ENCODE results near the gene PVALEF.
"Not testable (repeated sequence)": the region's sequence is repeated elsewhere in the genome, so short reads cannot be mapped to it uniquely, and the experiment has no call there.

PVALEF gene

DNA sequence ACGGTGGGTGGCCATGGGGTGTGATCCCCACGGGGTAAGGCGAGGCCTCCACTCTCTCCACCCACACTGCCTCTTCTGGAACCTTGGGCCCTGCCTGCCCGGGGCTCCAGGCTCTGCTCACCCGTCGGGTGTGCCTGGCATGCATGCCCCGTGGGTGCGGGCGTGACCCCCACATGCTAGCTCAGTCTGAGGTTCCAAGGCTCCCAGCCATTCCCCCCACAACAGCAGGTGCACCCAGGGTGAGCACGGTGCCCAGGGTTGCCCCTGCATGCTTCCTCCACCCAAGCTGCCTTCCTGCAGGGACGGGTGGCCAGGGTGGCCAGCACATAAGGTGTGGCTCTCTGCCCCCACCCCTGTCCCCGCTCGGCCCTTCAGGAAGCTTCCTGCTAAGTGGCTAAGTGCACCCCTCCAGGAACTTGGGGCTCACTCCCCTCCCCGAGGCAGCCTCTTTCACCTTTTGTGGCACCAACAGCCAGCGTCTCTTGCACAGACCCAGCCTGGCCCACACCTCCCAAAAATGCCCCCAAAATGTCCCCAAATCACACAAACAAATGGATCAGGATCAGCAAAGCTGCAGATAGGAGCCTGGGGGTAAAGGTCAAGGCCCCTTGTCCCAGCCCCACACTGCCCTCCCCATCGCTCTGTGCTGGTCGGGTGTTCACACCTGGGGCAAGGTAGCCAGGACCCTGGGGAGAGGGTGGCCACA, 21.4 kb upstream of the PVALEF start:
- DNase-seq (ENCODE audit: low read depth in 1 of 2, low spot score in 1 of 2) = no peak

DNA sequence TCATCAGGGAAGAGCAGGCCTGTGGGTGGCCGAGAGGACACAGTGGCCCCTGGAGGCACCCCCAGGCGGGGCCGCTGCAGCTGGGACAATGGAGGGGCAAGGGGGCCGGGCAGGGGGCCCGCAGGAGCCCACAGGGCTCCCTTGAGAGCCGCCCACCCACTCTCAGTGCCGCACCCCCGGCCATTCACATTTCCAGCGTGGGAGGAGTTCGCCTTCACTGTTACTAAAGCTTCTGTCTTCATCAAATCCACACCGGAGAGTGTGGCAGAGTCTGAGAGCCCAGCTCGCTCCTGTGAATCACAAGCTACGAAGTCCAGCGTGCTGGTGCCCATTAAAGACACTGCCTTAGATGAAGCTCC, 20.9 kb upstream of the PVALEF start:
- no peak for DNase-seq (ENCODE audit: low read depth in 1 of 2, low spot score in 1 of 2)

DNA sequence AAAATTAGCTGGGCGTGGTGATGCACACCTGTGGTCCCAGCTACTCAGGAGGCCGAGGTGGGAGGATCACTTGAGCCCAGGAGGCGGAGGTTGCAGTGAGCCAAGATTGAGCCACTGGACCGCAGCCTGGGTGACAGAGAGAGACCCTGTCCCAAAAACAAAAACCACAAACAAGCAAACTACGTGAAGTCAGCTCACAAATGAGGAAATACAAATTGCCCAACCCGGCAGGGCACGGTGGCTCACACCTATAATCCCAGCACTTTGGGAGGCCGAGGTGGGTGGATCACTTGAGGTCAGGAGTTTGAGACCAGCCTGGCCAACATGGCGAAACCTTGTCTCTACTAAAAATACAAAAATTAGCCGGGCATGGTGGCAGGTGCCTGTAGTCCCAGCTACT, 19.1 kb upstream of the PVALEF start:
- not testable (repeated sequence) for DNase-seq (ENCODE audit: low read depth in 1 of 2, low spot score in 1 of 2)

DNA sequence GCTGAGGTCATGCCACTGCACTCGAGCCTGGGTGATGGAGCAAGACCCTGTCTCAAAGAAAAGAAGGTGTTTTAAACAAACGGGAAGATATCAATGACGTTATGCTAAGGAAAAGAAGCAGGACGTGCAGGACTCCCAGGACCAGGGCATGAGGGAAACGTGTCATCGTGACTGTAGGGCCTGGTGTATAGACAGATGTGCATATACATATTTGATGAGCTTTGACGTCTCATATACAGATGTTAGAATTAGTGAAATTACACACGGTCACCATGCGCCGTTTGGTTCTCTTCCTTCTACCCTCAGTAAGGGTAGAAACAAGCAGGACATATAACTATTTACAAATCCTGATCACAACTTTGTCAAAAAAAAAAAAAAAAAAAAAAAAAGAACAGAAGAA, 17.6 kb upstream of the PVALEF start:
- DNase-seq (ENCODE audit: low read depth in 1 of 2, low spot score in 1 of 2) = no peak

DNA sequence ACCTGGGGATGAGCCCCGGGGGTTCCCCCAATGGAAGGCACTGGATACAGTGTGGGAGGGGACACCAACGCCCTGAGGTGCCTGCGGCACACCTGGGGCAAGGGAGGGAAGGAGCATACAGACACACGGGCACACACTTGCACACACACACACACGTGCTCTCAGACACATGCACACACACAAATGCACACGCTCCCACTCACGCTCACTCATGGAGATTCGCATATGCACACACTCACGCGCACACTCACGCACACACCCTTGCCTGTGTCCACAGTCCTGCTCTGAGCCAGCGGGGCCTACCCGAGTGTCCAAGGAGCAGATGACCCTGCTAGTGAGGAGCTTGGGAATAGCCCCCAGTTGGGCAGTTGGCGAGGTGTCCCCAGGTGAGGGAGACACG, 16.7 kb upstream of the PVALEF start:
- DNase-seq (ENCODE audit: low read depth in 1 of 2, low spot score in 1 of 2) = no peak

DNA sequence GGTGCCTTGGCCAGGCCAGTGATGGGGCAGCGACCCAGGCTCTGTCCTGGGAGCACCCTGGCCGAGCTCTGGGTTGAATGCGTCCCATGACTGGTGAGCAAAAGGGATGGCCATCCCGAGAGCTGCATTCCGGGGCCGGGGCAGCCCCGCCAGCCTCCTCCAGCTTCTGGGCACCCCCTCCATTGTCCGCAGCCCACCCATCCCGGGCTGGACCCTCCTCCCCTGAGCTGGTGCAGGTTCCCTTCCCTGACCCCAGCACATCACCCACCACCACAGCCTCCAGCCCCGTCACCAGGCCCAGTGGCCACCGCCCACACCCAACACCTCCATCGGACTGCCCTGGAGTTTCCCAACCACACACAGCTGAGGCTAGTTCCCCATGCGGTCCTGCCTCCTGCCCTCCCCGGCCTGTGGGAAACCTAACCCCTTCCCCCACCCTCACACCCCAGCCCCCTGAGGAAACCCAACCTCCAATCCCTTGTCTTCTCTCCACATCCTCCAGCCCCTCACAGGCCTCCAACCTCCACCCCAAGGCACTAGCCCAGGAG, 16.2 kb upstream of the PVALEF start:
- DNase-seq (ENCODE audit: low read depth in 1 of 2, low spot score in 1 of 2) = no peak

DNA sequence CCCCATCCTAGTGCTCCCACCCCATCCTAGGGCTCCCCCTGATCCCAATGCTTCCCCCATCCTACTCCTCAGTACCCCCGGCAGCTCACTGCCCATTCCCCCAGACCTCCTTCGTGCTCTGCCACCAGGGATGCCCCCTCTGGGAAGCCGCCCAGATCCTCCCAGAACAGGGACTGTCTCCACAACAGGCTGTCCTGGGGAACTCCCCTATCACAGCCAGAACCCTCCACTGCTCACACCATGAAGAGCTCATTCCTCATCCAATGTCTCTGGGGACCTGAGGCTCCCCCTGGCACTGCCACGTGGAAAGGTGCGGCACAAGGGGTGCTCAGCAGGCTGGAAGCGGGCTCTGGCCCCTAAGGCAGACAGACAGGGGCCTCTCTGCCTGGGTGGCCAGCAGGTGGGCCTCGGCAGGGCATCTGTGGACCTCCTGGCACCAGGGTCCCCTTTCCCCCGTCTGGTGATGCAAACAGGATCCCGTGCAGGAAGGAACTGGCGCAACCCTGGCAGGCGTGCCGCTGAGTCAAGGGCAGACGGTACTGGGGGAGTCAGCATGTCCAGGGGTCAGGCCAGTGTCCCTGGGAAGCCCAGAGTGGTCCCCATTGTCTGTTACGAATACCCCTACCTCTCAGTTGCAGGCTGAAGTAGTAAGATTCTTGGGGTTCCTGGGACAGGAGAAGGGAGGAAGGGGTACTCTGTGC, 14.8 kb upstream of the PVALEF start:
- DNase-seq (ENCODE audit: low read depth in 1 of 2, low spot score in 1 of 2) = no peak

DNA sequence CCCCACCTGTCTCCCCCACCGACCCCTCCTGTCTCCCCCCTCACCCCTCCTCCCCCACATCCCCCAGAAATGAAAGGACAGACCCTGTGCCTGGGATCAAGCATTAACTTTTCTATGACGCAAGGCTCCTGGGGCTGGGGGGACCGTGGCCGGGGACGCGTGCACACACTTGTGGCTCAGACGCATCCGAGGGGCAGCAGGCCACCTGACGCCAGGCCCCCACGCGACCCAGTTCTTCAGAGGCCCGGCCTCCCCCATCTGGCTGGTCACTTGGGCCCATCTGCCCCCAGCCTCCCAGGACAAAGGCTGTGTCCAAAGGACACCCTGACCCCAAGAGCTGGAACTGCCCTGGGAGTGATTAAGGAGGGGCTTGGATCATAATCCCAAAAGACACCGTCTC, 14.0 kb upstream of the PVALEF start:
- no peak for DNase-seq (ENCODE audit: low read depth in 1 of 2, low spot score in 1 of 2)

DNA sequence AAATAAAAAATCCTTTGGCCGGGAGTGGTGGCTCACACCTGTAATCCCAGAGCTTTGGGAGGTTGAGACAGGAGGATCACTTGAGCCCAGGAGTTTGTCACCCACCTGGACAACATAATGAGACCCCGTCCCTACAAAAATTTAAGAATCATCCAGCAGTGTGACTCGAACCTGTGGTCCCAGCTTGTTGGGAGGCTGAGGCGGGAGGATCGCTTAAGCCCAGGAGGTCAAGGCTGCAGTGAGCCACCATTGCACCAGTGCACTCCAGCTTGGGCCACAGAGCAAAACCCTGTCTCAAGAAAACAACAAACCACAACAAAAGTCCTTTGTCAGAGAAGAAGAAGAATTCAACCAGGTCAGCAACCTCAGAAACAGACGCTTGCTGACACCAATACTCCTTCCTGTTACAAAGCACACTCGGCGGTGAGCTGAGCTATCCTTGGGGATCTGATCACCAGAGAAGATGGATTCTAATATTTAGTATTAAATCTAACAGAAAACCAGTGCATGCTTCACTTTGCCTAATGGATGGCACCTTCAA, 12.9 kb upstream of the PVALEF start:
- no peak for DNase-seq (ENCODE audit: low read depth in 1 of 2, low spot score in 1 of 2)

DNA sequence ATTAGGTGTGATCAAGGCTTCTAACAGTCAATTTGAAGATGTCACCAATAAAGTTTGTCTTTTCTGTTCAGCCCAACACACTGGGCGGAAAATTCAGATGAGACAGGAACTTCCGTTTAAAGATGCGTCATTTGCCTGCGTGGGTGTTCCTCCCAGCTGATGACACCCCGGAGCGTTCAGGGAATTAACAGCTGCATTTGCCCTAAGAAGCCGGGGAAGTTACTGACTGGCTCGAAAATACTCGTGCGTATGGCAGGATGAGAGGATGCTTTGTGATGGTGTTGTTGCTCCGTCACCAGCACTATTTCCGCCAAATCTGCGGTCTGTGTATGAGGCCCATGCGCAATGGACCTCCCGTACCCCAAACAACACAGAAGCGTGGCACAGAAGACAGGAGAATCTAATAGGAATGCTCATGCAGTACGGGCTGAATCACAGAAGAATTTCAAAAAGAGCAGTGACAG, 11.9 kb upstream of the PVALEF start:
- no peak for DNase-seq (ENCODE audit: low read depth in 1 of 2, low spot score in 1 of 2)

DNA sequence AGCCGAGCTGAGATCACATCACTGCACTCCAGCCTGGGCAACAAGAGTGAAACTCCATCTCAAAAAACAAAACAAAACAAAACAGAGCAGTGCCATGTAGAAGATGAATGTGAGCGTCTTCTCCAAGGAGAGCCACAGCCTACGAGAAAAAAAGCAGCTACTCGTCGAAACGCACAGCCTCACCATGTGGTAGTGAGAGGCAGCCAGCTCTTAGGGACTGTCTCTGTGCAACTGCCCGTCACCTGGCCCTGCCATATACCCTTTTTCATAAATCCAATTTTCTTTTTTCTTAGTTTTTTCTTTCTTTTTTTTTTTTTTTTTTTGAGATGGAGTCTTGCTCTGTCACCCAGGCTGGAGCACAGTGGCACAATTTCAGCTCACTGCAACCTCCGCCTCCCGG, 11.3 kb upstream of the PVALEF start:
- not testable (repeated sequence) for DNase-seq (ENCODE audit: low read depth in 1 of 2, low spot score in 1 of 2)

DNA sequence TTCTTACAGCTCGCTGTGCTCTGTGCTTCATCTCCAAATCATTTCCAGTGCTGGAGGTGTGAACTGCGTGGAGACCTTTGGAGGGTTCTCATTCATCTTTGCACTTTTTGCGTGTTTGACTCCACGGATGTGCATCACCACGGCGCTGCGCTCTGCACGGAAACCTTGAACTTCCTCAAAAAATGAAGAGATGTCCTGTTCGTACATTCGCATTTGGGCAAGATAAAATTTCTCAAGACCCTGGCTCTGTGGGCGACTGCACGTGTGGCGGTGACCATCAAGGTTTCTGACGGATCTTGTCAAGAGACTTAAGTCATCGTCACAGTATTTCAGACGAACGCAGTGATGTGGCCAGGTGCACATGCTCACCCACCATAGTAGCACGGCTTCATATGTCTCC, 10.3 kb upstream of the PVALEF start:
- no peak for DNase-seq (ENCODE audit: low read depth in 1 of 2, low spot score in 1 of 2)

DNA sequence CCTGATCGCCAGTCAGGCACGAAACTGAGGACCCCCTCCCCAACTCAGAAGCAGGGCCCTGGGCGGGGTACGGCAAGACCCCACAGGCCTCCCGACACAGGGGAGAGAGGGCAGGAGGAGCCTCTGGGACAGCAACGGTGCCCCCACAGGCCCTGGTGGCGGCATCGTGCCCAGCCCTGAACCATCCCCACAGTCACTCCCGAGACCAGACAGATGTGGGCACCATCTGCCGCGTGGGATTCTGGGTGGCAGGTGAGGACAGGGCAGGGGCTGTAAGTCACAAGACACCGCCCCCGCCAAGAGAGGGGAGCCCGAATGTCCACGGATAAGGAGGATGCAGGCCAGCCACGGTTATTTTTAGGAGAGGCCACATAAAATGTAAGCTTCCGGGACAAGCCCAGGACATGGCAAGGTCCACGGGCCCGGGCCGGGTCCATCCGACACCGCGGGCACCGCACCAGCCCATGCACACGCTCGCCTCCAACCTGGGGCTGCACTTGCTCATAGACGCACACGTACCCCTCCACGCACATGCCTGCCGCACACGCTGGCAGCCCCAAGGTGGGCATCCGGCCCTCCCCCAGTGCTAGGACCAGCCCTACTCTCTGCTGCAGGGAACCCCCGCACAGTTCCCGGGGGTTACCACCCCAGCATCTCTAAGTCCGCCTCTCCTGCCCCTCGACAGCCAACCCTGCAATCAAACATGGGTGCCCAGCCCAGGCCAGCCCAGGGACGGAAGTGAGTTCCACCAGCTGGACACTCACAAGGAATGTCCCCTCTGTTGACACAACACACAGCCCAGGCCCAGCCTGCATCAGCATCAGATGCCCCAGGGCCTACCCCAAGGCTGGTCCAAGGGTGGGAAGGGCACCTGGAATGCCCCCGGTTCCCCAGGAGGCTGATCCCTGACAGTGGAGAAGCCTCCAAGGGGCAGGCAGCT, 8.2 kb upstream of the PVALEF start:
- DNase-seq (ENCODE audit: low read depth in 1 of 2, low spot score in 1 of 2) = no peak

DNA sequence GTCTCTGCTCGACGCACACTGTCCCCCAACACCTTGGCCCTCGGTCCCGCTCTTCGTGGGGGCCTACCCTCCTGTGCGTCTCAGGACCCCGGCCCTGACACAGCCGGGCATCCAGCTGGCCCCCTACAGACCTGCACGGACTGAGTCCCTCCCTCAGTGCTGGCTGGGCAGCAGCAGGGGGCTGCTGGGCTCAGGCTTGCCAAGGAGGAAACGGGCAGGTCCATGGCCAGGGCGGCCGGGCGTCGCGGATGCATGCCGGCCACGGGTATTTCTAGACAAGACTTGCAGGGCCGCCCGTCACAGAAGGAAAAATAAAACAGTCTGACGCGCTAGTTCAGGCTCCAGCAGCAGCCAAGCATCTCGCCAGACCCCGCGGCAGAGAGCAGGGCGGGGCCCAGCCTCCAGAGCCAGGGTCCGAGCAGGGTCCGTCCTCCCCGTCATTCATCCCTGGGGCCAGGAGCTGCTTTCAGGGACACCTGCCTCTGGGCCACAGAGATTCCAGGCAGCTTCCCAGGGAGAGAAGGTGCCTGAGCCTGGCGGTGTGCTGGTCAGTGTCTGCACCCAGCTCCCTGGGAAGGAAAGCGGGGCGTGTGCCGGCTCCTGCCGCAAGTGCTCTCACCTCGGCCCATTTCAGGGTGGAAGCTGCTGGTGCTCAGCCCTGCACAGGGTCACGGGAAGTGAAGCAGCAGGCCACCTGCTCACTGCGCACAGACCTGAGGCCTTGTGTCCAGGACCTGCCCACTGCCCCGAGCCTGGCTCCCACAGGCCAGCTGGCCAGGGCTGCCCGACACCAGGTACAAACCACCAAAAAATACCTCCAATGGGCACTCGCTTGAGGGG, 7.2 kb upstream of the PVALEF start:
- DNase-seq (ENCODE audit: low read depth in 1 of 2, low spot score in 1 of 2) = no peak

DNA sequence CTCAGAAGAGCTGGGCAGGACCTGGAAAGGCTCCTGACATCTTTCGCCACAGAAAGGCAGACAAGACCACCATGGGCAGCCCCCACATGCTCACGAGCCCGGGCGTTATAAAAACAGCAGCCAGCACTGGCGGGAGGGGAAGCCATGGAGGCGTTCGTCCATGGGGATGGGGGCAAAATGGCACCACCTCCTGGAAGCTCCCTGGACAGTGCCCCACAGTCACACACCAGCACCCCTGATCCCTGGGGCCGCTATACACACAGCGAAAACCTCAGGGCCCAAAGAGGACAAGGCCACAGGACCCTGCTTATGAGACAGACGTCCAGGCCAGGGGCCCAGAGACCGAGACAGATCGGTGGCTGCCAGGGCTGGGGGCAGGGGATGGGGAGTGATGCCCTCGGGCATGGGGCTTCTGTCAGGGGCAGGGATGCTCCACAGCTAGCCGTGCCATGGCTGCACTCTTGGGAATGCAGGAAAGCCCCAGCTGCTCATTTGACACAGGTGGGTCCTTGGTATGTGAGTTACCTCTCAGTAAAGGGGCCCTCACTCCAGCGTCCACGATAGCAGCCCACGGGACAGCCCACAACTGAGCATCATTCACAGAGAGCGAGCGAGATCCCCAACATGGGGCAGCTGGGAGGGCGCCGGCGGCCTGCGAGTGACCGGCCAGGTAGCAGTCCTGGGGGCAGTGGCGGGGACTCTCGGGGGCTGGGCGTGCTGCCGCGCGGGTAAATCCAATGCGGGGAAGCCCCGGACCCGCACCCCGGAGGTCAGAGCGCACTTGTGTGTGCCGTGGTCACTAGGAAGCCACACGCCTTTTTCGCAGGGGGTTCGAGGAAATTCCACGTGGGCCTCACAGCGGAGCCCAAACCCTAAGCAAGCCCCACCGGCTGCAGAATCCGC, 6.4 kb upstream of the PVALEF start:
- DNase-seq (ENCODE audit: low read depth in 1 of 2, low spot score in 1 of 2) = no peak

DNA sequence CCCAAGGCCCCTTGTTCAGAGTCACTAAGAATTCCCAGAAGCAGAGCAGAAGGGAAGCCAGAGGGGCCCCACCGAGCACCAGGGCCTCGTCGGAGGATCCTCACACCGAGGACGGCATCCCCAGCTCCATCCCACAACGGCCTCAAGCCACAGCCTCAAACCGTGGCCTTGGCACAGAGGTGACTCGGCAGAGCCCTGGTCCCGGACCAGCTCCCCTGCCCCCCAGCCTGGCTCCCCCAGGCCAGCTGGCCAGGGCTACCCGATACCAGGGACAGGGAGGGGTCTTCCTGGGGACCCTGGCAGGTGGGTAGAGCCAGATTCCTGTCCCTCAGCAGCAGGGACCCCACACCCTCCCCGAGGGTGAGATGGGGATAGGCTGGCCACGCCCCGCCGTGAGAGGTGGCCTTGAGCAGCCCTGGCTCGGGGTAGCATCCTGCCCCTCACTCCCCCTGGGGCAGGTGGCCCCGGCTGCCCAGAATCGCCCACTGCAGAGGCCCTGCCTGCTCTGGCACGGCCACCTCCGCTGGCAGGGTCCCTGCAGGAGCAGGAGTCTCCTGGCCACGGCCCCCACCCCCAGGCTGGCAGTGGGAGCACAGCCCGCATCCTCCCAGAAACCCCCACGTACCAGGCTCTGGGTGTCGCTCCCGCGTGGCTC, 5.6 kb upstream of the PVALEF start:
- DNase-seq (ENCODE audit: low read depth in 1 of 2, low spot score in 1 of 2) = no peak

DNA sequence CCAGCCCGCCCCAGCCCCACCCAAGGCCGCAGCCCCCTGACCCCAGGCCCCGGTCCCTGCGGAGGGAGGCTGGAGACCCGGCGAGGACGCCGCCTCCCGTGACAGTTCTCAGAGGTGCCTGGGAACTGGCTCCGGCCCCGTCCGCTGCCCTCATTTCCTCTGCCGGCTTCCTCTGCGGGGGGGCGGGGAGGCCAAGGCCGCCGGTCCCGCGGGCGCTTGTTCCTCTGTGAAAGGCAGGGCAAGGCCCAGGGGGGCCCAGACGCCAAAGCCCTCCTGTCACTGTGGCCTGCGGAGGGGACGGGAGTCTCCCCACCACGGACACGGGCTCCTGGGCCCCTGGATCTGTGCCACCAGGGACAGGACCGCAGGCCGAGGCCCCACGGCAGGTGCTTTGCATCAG, 5.0 kb upstream of the PVALEF start:
- no peak for DNase-seq (ENCODE audit: low read depth in 1 of 2, low spot score in 1 of 2)

DNA sequence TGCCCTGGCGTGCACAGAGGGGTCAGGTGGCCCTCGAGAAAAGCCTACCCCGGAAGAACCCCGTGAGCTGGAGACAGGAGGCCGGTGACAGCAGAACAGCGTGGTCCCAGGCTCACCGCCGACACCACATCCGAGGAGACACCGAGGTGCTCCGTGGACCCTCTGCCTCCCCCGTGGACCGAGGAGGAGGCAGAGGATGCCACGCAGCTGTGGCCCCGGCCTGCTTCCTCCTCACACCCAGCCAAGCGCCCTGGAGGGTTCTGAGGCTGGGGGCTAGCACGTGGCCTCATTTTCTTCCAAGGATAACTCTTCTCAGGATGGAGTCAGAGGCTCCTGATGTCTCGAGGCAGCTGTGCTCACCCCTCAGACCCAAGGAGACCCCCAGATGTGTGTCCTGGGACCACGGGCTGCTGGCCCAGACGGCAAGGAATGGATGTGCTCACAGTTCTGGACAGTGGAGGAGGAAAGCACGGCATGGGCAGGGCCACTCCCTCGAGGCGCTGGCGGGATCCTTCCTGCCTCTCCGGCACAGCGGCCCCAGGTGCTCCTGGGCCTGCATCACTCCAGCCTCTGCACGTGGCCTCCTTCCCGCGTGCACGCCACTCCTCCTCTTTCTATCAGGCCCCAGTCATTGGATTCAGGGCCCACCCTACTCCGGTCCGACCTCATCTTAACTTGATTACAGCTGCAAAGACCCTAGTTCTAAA, 4.4 kb upstream of the PVALEF start:
- no peak for DNase-seq (ENCODE audit: low read depth in 1 of 2, low spot score in 1 of 2)

Data from activated T-helper 1 cell treated with anti-CD3 and anti-CD28 coated beads, Interleukin-2, amount 50 U/mL, for 16 hours (primary cell).